Peyer's patch (tissue), 4 donors: ENCODE measurements around the gene MCTP1.

Source experiments
- POLR2A ChIP-seq, 2 donors: fragments of 450-650 bp; IDR thresholded peaks; one replicate each; pipeline ENCODE4 v1.5.1; 2017; ENCODE audit warnings: antibody characterized with exemption in 2 of 2, mild to moderate bottlenecking in 2 of 2, moderate library complexity in 2 of 2
- TF ChIP-seq, protein P1 (sequence below), 6 experiments: fragments of 450-650 bp in 4 of 6; fragments of 200-600 bp in 2 of 6; sonication (generic) in 1 of 6; IDR thresholded peaks; one replicate each; pipeline ENCODE4 v1.5.1; 2017 to 2019; ENCODE audit warnings: antibody characterized with exemption in 6 of 6, mild to moderate bottlenecking in 3 of 6, moderate library complexity in 1 of 6

DNA sequence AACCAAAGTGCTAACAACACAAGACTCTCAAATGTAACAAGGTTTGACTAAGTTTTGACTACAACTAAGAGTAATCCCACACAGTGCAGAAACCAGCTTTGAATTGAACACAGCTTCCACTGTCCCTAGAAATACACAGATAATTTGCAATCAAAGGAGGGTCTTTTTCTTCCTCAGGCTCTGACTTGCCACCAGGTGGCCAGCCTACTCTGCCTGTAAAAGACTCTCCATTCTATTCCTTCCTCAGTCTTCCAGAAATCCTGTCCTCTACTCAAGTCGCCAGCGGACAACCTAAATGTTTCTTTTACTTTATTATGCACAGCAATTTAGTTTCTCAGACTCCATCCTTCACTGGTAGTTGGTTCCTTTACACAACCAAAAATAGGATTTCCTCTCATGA is 32.2 kb upstream of the MCTP1 start:
- TF ChIP-seq, protein P1, sequence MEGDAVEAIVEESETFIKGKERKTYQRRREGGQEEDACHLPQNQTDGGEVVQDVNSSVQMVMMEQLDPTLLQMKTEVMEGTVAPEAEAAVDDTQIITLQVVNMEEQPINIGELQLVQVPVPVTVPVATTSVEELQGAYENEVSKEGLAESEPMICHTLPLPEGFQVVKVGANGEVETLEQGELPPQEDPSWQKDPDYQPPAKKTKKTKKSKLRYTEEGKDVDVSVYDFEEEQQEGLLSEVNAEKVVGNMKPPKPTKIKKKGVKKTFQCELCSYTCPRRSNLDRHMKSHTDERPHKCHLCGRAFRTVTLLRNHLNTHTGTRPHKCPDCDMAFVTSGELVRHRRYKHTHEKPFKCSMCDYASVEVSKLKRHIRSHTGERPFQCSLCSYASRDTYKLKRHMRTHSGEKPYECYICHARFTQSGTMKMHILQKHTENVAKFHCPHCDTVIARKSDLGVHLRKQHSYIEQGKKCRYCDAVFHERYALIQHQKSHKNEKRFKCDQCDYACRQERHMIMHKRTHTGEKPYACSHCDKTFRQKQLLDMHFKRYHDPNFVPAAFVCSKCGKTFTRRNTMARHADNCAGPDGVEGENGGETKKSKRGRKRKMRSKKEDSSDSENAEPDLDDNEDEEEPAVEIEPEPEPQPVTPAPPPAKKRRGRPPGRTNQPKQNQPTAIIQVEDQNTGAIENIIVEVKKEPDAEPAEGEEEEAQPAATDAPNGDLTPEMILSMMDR (IDR thresholded peaks at IDR 0.05): no peak
- TF ChIP-seq POLR2A (IDR thresholded peaks at IDR 0.05): no peak
